HEK293 (cell line): ENCODE data around the gene BDKRB1.

ENCODE experiments used
- CTCF ChIA-PET: fragments of 350-600 bp; formaldehyde crosslinking; extraction: SDS; loops from one replicate; lab custom pipeline; 2021; ENCODE audit warnings: antibody characterized with exemption; lab: Yijun Ruan, JAX
- POLR2A ChIA-PET: fragments of 300-600 bp; formaldehyde crosslinking; extraction: SDS; loops from one replicate; lab custom pipeline; 2020; ENCODE audit warnings: antibody characterized with exemption, inconsistent platforms; lab: Yijun Ruan, JAX
- H3K27ac ChIP-seq: fragments of 200-500 bp; sonication (Bioruptor generic); 2 replicates; pipeline ENCODE4 v1.5.1; 2014; ENCODE audit warnings: low read depth, low read length, control low read depth, inconsistent platforms; ENCODE audit errors: extremely low read depth
- H3K36me3 ChIP-seq, 2 experiments: fragments of 200-500 bp in 1 of 2; sonication (Bioruptor generic) in 1 of 2; 1 replicate in 1 of 2; 2 replicates in 1 of 2; pipeline ENCODE4 v1.5.1; 2014 to 2017; ENCODE audit warnings: inconsistent platforms in 2 of 2, low read length in 2 of 2; ENCODE audit not compliant: control insufficient read depth in 2 of 2, insufficient read depth in 1 of 2
- H3K4me1 ChIP-seq: fragments of 200-500 bp; sonication (Bioruptor generic); 2 replicates; pipeline ENCODE4 v1.5.1; 2014; ENCODE audit warnings: mild to moderate bottlenecking, low read length, inconsistent platforms; ENCODE audit not compliant: control insufficient read depth, insufficient read depth
- H3K4me3 ChIP-seq: 2 replicates; pipeline ENCODE4 v1.5.1; 2011; ENCODE audit warnings: low read depth, mild to moderate bottlenecking, control low read depth, low read length, moderate library complexity
- H3K9me3 ChIP-seq: fragments of 200-500 bp; sonication (Bioruptor generic); 2 replicates; pipeline ENCODE4 v1.5.1; 2014; ENCODE audit warnings: low read depth, low read length, inconsistent platforms; ENCODE audit not compliant: control insufficient read depth, insufficient read depth
- BCL11B ChIP-seq: fragments of 450-650 bp; formaldehyde crosslinking; IDR thresholded peaks from 2 replicates; pipeline ENCODE4 v1.5.1; 2016; ENCODE audit warnings: low read depth, missing biosample characterization, missing genetic modification characterization
- PATZ1 ChIP-seq: fragments of 450-650 bp; formaldehyde crosslinking; IDR thresholded peaks from 2 replicates; pipeline ENCODE4 v1.5.1; 2016; ENCODE audit warnings: missing biosample characterization, missing genetic modification characterization
- PRDM1 ChIP-seq: fragments of 450-650 bp; formaldehyde crosslinking; IDR thresholded peaks from 2 replicates; pipeline ENCODE4; 2016; ENCODE audit warnings: missing biosample characterization, missing genetic modification characterization
- PRDM10 ChIP-seq: fragments of 450-650 bp; formaldehyde crosslinking; IDR thresholded peaks from 2 replicates; pipeline ENCODE4 v1.5.1; 2016; ENCODE audit warnings: missing biosample characterization, missing genetic modification characterization
- REST ChIP-seq: fragments of 450-650 bp; formaldehyde crosslinking; IDR thresholded peaks from 2 replicates; pipeline ENCODE4 v1.5.1; 2016; ENCODE audit warnings: missing biosample characterization, missing genetic modification characterization
- SCRT1 ChIP-seq: fragments of 450-650 bp; formaldehyde crosslinking; IDR thresholded peaks from 2 replicates; pipeline ENCODE4 v1.5.1; 2016; ENCODE audit warnings: missing biosample characterization, missing genetic modification characterization, borderline replicate concordance
- SCRT2 ChIP-seq: fragments of 450-650 bp; formaldehyde crosslinking; IDR thresholded peaks from 2 replicates; pipeline ENCODE4 v1.5.1; 2016; ENCODE audit warnings: missing biosample characterization, missing genetic modification characterization
- SP2 ChIP-seq: fragments of 450-650 bp; formaldehyde crosslinking; IDR thresholded peaks from 2 replicates; pipeline ENCODE4 v1.5.1; 2016; ENCODE audit warnings: missing biosample characterization, missing genetic modification characterization
- ZBTB20 ChIP-seq: fragments of 450-650 bp; formaldehyde crosslinking; IDR thresholded peaks from 2 replicates; pipeline ENCODE4 v1.5.1; 2016; ENCODE audit warnings: missing biosample characterization, missing genetic modification characterization
- ZNF121 ChIP-seq: fragments of 450-650 bp; formaldehyde crosslinking; IDR thresholded peaks from 2 replicates; pipeline ENCODE4 v1.5.1; 2016; ENCODE audit warnings: missing biosample characterization, missing genetic modification characterization
- ZNF155 ChIP-seq: fragments of 450-650 bp; formaldehyde crosslinking; IDR thresholded peaks from 2 replicates; pipeline ENCODE4 v1.5.1; 2016; ENCODE audit warnings: missing biosample characterization, missing genetic modification characterization
- ZNF157 ChIP-seq: fragments of 450-650 bp; formaldehyde crosslinking; IDR thresholded peaks from 2 replicates; pipeline ENCODE4 v1.5.1; 2016; ENCODE audit warnings: missing biosample characterization, missing genetic modification characterization
- ZNF211 ChIP-seq: fragments of 450-650 bp; formaldehyde crosslinking; IDR thresholded peaks from 2 replicates; pipeline ENCODE4 v1.5.1; 2016; ENCODE audit warnings: low read depth, missing biosample characterization, missing genetic modification characterization
- ZNF23 ChIP-seq: fragments of 450-650 bp; formaldehyde crosslinking; IDR thresholded peaks from 2 replicates; pipeline ENCODE4 v1.5.1; 2016; ENCODE audit warnings: missing biosample characterization, missing genetic modification characterization, borderline replicate concordance
- ZNF302 ChIP-seq: fragments of 450-650 bp; formaldehyde crosslinking; IDR thresholded peaks from 2 replicates; pipeline ENCODE4 v1.5.1; 2016; ENCODE audit warnings: missing biosample characterization, missing genetic modification characterization, low read depth
- ZNF350 ChIP-seq: fragments of 450-650 bp; formaldehyde crosslinking; IDR thresholded peaks from 2 replicates; pipeline ENCODE4 v1.5.0; 2017; ENCODE audit warnings: missing biosample characterization, mild to moderate bottlenecking, missing genetic modification characterization
- ZNF394 ChIP-seq: fragments of 450-650 bp; formaldehyde crosslinking; IDR thresholded peaks from 2 replicates; pipeline ENCODE4 v1.5.1; 2016; ENCODE audit warnings: missing biosample characterization, missing genetic modification characterization, mild to moderate bottlenecking, moderate library complexity, borderline replicate concordance
- ZNF510 ChIP-seq: fragments of 450-650 bp; formaldehyde crosslinking; IDR thresholded peaks from 2 replicates; pipeline ENCODE4 v1.5.1; 2018; ENCODE audit warnings: mild to moderate bottlenecking, missing genetic modification characterization, missing biosample characterization; ENCODE audit not compliant: insufficient replicate concordance
- ZNF513 ChIP-seq: fragments of 450-650 bp; IDR thresholded peaks from 2 replicates; pipeline ENCODE4 v1.5.1; 2018; ENCODE audit warnings: missing biosample characterization, missing genetic modification characterization
- ZNF560 ChIP-seq: fragments of 450-650 bp; formaldehyde crosslinking; IDR thresholded peaks from 2 replicates; pipeline ENCODE4 v1.5.1; 2017; ENCODE audit warnings: missing biosample characterization, missing genetic modification characterization, borderline replicate concordance
- ZNF571 ChIP-seq: fragments of 450-650 bp; formaldehyde crosslinking; IDR thresholded peaks from 2 replicates; pipeline ENCODE4 v1.5.0; 2017; ENCODE audit warnings: missing biosample characterization, missing genetic modification characterization
- ZNF629 ChIP-seq: fragments of 450-650 bp; formaldehyde crosslinking; IDR thresholded peaks from 2 replicates; pipeline ENCODE4 v1.5.1; 2017; ENCODE audit warnings: missing biosample characterization, missing genetic modification characterization
- ZNF654 ChIP-seq: fragments of 450-650 bp; formaldehyde crosslinking; IDR thresholded peaks from 2 replicates; pipeline ENCODE4 v1.5.1; 2016; ENCODE audit warnings: low read depth, missing biosample characterization, missing genetic modification characterization
- ZSCAN18 ChIP-seq: fragments of 450-650 bp; formaldehyde crosslinking; IDR thresholded peaks from 2 replicates; pipeline ENCODE4 v1.5.1; 2016; ENCODE audit warnings: missing biosample characterization, missing genetic modification characterization

BDKRB1 gene

GRCh38 chr14:96309896-96310330 lies 53.9 kb downstream of the BDKRB1 start:
- peak; percentile 12; the same call in 1 of the 2 replicates for TF ChIP-seq ZNF654 (tag by site-specific recombination)
- no peak for TF ChIP-seq ZNF571
- no peak for TF ChIP-seq PATZ1
- TF ChIP-seq ZBTB20 (tag by site-specific recombination) = no peak
- Histone ChIP-seq H3K9me3 (no peaks in the 10 kb centered on the region), H3K27ac (no peak overlapping the region), H3K36me3 (peaks cover 41 to 65% of the 10 kb centered on the region in 2 experiments), H3K4me3 (no peak overlapping the region), H3K4me1 (no peaks in the 10 kb centered on the region)
- CTCF ChIA-PET = interaction anchor here (0.6 to 1.1 kb wide), 3 partner anchors 10 to 429 kb away, joined by 3 to 4 read pairs (median 3); no protein-coding TSS in a partner anchor
- POLR2A ChIA-PET = no interaction called here

- Histone ChIP-seq H3K9me3 (no peaks in the 10 kb centered on the region), H3K36me3 (peaks cover 48 to 72% of the 10 kb centered on the region in 2 experiments), H3K4me3 (no peak overlapping the region), H3K27ac (no peak overlapping the region), H3K4me1 (no peaks in the 10 kb centered on the region)
- CTCF ChIA-PET = no interaction called here
- POLR2A ChIA-PET = no interaction called here
- no peak for TF ChIP-seq PRDM10 (tag by site-specific recombination)
- no peak for TF ChIP-seq REST (tag by site-specific recombination)
- no peak for TF ChIP-seq ZNF121
- TF ChIP-seq ZNF394 (tag by site-specific recombination) = no peak
- no peak for TF ChIP-seq BCL11B (tag by site-specific recombination)
- TF ChIP-seq ZNF350 (tag by site-specific recombination) = no peak
- no peak for TF ChIP-seq ZNF157 (tag by site-specific recombination)
- TF ChIP-seq SCRT2 (tag by site-specific recombination) = no peak
- TF ChIP-seq ZNF629 = no peak
- no peak for TF ChIP-seq ZNF560
- no peak for TF ChIP-seq SCRT1 (tag by site-specific recombination)
- TF ChIP-seq ZNF513 (tag by site-specific recombination) = no peak
- no peak for TF ChIP-seq ZNF510 (tag by site-specific recombination)
- no peak for TF ChIP-seq ZNF211 (tag by site-specific recombination)
- no peak for TF ChIP-seq PRDM1
- no peak for TF ChIP-seq SP2 (tag by site-specific recombination)
- no peak for TF ChIP-seq ZSCAN18 (tag by site-specific recombination)
- no peak for TF ChIP-seq ZNF302 (tag by site-specific recombination)
- TF ChIP-seq ZNF155 (tag by site-specific recombination) = no peak
- no peak for TF ChIP-seq ZNF23 (tag by site-specific recombination)
Measured at GRCh38 chr14:96310906-96311305, 54.9 kb downstream of the BDKRB1 start.
